Esophagus muscularis mucosa (tissue), 4 donors: Measurements from ENCODE around the gene PKD1L1. TPM values are rescaled to one million over a fixed set of nuclear protein-coding genes. Genes with fewer than 3 reads are reported as not detected.

Source experiments
- DNase-seq: peaks from one replicate; pipeline ENCODE4 v3.0.0-alpha.2; 2017; ENCODE audit errors: extremely low spot score
- H3K27ac ChIP-seq, 4 donors: fragments of 200-600 bp; sonication (generic); replicated peaks in 1 of 4; 1 replicate in 3 of 4; 2 replicates in 1 of 4; pipeline ENCODE4 v1.5.1; 2016 to 2019; ENCODE audit warnings: mild to moderate bottlenecking in 1 of 4
- H3K27me3 ChIP-seq, 4 donors: fragments of 200-600 bp; sonication (generic); one replicate each; pipeline versions ENCODE4 v1.5.1 to v1.6.0; 2016 to 2019
- H3K36me3 ChIP-seq, 4 donors: fragments of 200-600 bp; sonication (generic); one replicate each; pipeline ENCODE4 v1.5.1; 2016 to 2019
- H3K4me1 ChIP-seq, 4 donors: fragments of 200-600 bp; sonication (generic); one replicate each; pipeline ENCODE4 v1.5.1; 2016 to 2019
- H3K4me3 ChIP-seq, 4 donors: fragments of 200-600 bp; sonication (generic); 1 replicate in 2 of 4; 2 replicates in 2 of 4; pipeline ENCODE4 v1.5.1; 2016 to 2019; ENCODE audit warnings: mild to moderate bottlenecking in 4 of 4, moderate library complexity in 1 of 4
- H3K9me3 ChIP-seq, 4 donors: fragments of 200-600 bp; sonication (generic); 1 replicate in 3 of 4; 2 replicates in 1 of 4; pipeline ENCODE4 v1.5.1; 2016 to 2019
- CTCF ChIP-seq, 3 experiments: fragments of 200-600 bp in 2 of 3; fragments of 450-650 bp in 1 of 3; sonication (generic) in 2 of 3; IDR thresholded peaks; one replicate each; pipeline ENCODE4 v1.5.1; 2017 to 2019; ENCODE audit warnings: antibody characterized with exemption in 3 of 3, mild to moderate bottlenecking in 2 of 3, moderate library complexity in 1 of 3
- EP300 ChIP-seq: sonication (generic); formaldehyde crosslinking; IDR thresholded peaks from one replicate; pipeline ENCODE4 v1.6.1; 2017; ENCODE audit warnings: antibody characterized with exemption
- POLR2A ChIP-seq: fragments of 450-650 bp; IDR thresholded peaks from one replicate; pipeline ENCODE4 v1.6.1; 2017; ENCODE audit warnings: antibody characterized with exemption, moderate library complexity, mild to moderate bottlenecking, low read depth
- POLR2AphosphoS5 ChIP-seq, 2 donors: sonication (generic); formaldehyde crosslinking; IDR thresholded peaks; one replicate each; pipeline ENCODE4 v1.6.1; 2017; ENCODE audit warnings: antibody characterized with exemption in 2 of 2
- WGBS: methylation state at CpG from one replicate; pipeline ENCODE4 v1.1.5; 2018; 5-methylcytosine and 5-hydroxymethylcytosine counted together
- intact Hi-C: fragments of 100-400 bp; cut with DNase I; formaldehyde crosslinking; loops from one replicate; pipeline ENCODE4 v1.15.1; 2023
- total RNA-seq, 4 donors: library from RNA; depleted of rRNA; stranded (reverse); fragments of >200 nt; gene quantifications; one replicate each; pipeline versions ENCODE4 v1.1.0 to v1.2.1, GENCODE V29; 2016

PKD1L1 gene
- total RNA-seq, 4 donors from 2014 or later, result 0.50 to 1.7 (median 0.73) TPM

GRCh38 chr7:47912332-47912731 is 35.9 kb downstream of the PKD1L1 start:
- H3K4me3 ChIP-seq, result no peak overlapping the region
- no peak for DNase-seq
- intact Hi-C loops, result no loop called here
- no peak for TF ChIP-seq CTCF (IDR thresholded peaks at IDR 0.05)
- no peak for TF ChIP-seq POLR2AphosphoS5 (IDR thresholded peaks at IDR 0.05)
- no peak for TF ChIP-seq POLR2A
- no peak for TF ChIP-seq EP300
- WGBS, result 94% methylated on average over 6 of the region's 6 CpGs
- no peak overlapping the region for H3K27ac ChIP-seq
- H3K4me1 ChIP-seq, result no peaks in the 10 kb centered on the region
- H3K27me3 ChIP-seq, result no peaks in the 10 kb centered on the region
- no peaks in the 10 kb centered on the region for H3K36me3 ChIP-seq
- H3K9me3 ChIP-seq, result no peaks in the 10 kb centered on the region

DNA sequence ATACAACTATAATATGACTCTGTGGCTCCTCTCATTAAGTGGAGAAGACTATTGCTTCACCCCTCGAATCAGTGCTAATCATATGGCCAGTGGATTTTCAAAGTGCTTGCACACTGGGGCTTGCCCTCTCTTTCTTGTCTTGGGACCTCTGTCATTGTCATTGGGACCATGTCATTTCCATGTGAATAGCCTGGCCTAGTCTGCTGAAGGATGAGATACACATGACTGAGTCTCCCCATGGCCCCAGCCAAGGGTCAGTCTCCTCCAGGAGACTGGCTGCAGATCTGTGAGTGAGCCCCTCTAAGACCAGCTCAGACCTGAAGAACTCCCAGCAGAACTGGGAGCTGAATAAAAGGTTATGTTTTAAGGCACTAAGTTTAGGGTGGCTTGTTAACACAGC is 39.5 kb downstream of the PKD1L1 start:
- Histone ChIP-seq H3K27ac (no peak overlapping the region), H3K4me1 (no peaks in the 10 kb centered on the region), H3K4me3 (no peak overlapping the region), H3K36me3 (peaks cover 0 to 5% (median 0%) of the 10 kb centered on the region in 4 donors), H3K27me3 (no peaks in the 10 kb centered on the region), H3K9me3 (no peaks in the 10 kb centered on the region)
- 83% methylated on average over 1 of the region's 1 CpG for WGBS
- intact Hi-C loops, result no loop called here
- DNase-seq, result no peak
- TF ChIP-seq POLR2A (no peak), EP300 (no peak), CTCF (IDR thresholded peaks at IDR 0.05) (no peak), POLR2AphosphoS5 (IDR thresholded peaks at IDR 0.05) (no peak)

- Histone ChIP-seq H3K36me3 (peaks cover 0 to 5% (median 0%) of the 10 kb centered on the region in 4 donors), H3K4me3 (no peak overlapping the region), H3K9me3 (no peaks in the 10 kb centered on the region), H3K27ac (no peak overlapping the region), H3K4me1 (no peaks in the 10 kb centered on the region), H3K27me3 (no peaks in the 10 kb centered on the region)
- DNase-seq, result no peak
- no peak for TF ChIP-seq EP300
- no peak for TF ChIP-seq CTCF (IDR thresholded peaks at IDR 0.05)
- no peak for TF ChIP-seq POLR2A
- TF ChIP-seq POLR2AphosphoS5 (IDR thresholded peaks at IDR 0.05), result no peak
- 92% methylated on average over 9 of the region's 9 CpGs for WGBS
- intact Hi-C loops, result no loop called here
These were observed 40.2 kb downstream of the PKD1L1 start for GRCh38 chr7:47907981-47908616.

DNA sequence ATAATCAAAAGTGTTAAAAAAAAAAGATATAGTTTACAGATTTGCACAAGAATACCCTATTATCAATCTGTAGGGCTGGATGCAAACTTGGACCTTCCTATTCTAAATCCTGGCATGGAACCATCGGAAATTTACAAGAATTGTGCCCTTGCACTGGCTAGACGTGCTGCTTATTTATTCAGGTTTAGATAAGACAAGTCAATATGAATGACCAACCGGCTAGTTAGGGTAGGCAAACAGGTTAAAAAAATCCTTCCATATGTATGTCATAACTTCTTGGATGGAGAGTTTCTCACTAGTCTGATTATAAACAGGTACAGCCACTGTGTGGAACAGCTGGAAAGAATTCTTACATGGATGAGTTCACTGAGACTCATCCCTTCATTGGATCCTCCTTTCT is 41.4 kb downstream of the PKD1L1 start:
- 84% methylated on average over 3 of the region's 3 CpGs for WGBS
- Histone ChIP-seq H3K27ac (no peak overlapping the region), H3K27me3 (no peaks in the 10 kb centered on the region), H3K4me1 (no peaks in the 10 kb centered on the region), H3K4me3 (no peak overlapping the region), H3K9me3 (no peaks in the 10 kb centered on the region), H3K36me3 (peaks cover 0 to 5% (median 0%) of the 10 kb centered on the region in 4 donors)
- TF ChIP-seq CTCF (IDR thresholded peaks at IDR 0.05) (no peak), EP300 (no peak), POLR2A (no peak), POLR2AphosphoS5 (IDR thresholded peaks at IDR 0.05) (no peak)
- DNase-seq, result no peak
- intact Hi-C loops, result no loop called here
